ENCODE data around the gene CALN1. TPM values are rescaled to one million over a fixed set of nuclear protein-coding genes. Genes with fewer than 3 reads are reported as not detected.

Gene CALN1
- total RNA-seq, 6 experiments from 2014 or later = 0.06 to 0.98 (median 0.34) TPM

DNA sequence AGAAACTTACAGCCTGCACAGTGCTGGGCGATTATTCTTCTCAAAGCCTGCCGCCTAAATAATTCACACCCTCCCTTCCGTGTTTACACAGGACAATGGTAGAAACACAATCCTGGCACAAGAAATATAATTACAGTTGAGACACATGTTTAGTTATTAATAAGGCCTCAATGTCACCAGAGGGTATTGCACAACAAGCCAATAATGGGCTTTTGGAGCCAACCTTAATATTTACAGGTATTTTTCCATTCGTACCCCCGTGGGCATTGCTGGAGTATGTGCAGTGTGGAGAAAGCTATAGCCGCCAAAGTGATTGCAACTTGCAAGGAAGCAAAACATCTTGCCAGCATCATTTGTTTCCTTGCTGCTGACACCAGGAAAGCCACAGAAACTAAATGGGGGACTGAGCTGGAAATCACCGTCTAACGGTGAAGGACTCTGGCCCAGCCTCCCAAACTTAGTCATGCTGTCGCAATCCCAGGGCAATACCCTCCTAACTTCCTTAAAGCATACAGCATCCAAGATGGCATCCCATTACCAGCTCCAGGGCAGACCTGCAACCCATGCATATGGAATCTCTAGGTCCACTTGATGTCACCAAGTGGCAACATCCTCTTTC is 8.6 kb downstream of the CALN1 start:
- Histone ChIP-seq H3K36me3 (no peaks in the 10 kb centered on the region), H3K27me3 (no peaks in the 10 kb centered on the region), H3K4me1 (no peaks in the 10 kb centered on the region), H3K27ac (no peak overlapping the region), H3K9me3 (no peaks in the 10 kb centered on the region), H3K4me3 (no peak overlapping the region)
- intact Hi-C loops (cut with DNase I) = no loop called here
- WGBS (ENCODE audit: insufficient coverage, low coverage, low lambda C conversion rate, missing lambda C conversion rate) = 57% methylated on average over 7 of the region's 9 CpGs
- ATAC-seq = no peak
- TF ChIP-seq, protein P1, sequence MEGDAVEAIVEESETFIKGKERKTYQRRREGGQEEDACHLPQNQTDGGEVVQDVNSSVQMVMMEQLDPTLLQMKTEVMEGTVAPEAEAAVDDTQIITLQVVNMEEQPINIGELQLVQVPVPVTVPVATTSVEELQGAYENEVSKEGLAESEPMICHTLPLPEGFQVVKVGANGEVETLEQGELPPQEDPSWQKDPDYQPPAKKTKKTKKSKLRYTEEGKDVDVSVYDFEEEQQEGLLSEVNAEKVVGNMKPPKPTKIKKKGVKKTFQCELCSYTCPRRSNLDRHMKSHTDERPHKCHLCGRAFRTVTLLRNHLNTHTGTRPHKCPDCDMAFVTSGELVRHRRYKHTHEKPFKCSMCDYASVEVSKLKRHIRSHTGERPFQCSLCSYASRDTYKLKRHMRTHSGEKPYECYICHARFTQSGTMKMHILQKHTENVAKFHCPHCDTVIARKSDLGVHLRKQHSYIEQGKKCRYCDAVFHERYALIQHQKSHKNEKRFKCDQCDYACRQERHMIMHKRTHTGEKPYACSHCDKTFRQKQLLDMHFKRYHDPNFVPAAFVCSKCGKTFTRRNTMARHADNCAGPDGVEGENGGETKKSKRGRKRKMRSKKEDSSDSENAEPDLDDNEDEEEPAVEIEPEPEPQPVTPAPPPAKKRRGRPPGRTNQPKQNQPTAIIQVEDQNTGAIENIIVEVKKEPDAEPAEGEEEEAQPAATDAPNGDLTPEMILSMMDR (IDR thresholded peaks at IDR 0.05) = no peak
- TF ChIP-seq POLR2A (IDR thresholded peaks at IDR 0.05) = no peak
- DNase-seq = no peak

DNA sequence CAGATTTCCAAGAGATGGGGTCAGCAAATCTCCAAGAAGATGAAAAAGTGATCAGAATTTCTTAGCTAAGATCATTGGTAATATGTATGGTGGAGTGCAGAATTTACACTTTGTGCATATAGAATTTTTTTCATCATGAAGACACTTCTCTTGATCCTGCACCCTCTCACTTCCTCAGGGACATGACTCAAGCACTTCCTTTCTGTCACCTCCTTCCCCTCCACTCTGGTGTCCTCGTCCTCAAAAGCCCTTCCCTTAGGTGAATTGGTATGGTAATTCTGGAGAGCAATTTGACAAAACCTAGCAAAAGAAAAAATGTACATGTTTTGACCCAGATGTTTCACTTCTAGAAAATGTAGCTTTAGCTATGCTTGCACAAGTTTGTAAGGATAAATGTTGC is 18.1 kb downstream of the CALN1 start:
- no peak for DNase-seq
- no peaks in the 10 kb centered on the region for H3K4me1 ChIP-seq
- WGBS (ENCODE audit: insufficient coverage, low coverage, low lambda C conversion rate, missing lambda C conversion rate) = 6% methylated on average over 1 of the region's 1 CpG
- no peaks in the 10 kb centered on the region for H3K27me3 ChIP-seq
- H3K9me3 ChIP-seq = no peaks in the 10 kb centered on the region
- no peaks in the 10 kb centered on the region for H3K36me3 ChIP-seq
- intact Hi-C loops (cut with DNase I) = no loop called here
- H3K4me3 ChIP-seq = no peak overlapping the region
- ATAC-seq = no peak
- H3K27ac ChIP-seq = no peak overlapping the region
- no peak for TF ChIP-seq POLR2A (IDR thresholded peaks at IDR 0.05)
- TF ChIP-seq, protein P1 (IDR thresholded peaks at IDR 0.05) = no peak

DNA sequence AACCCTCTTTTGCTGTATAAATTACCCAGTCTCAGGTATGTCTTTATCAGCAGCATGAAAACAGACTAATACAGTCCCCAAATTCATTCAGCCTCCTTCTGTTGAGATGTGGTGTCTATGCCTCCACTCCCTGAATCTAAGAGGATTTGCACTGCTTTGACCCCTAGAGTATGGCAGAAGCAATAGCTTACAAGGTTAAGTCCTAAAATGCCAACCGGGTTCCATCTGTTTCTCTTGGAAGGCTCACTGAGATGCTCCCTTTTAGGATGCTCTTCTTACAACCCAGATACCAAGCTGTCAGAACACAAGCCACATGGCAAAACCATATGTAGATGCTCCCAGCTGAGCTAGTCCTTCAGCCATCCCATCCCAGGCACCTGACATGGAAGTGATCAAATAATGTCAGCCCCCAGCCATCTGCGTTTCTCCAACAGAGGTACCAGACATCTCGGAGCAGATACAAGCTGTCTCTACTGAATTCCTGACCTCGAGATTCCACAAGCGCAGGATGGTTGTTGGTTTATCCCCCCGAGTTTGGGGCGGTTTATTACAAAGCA is 20.2 kb downstream of the CALN1 start:
- DNase-seq (no peak), ATAC-seq (no peak)
- no peaks in the 10 kb centered on the region for H3K9me3 ChIP-seq
- H3K4me3 ChIP-seq = no peak overlapping the region
- intact Hi-C loops (cut with DNase I) = no loop called here
- no peak for TF ChIP-seq POLR2A (IDR thresholded peaks at IDR 0.05)
- TF ChIP-seq, protein P1 (IDR thresholded peaks at IDR 0.05) = no peak
- H3K27me3 ChIP-seq = no peaks in the 10 kb centered on the region
- no peak overlapping the region for H3K27ac ChIP-seq
- H3K4me1 ChIP-seq = no peaks in the 10 kb centered on the region
- H3K36me3 ChIP-seq = no peaks in the 10 kb centered on the region
- 73% methylated on average over 7 of the region's 7 CpGs for WGBS (ENCODE audit: insufficient coverage, low coverage, low lambda C conversion rate, missing lambda C conversion rate)

DNA sequence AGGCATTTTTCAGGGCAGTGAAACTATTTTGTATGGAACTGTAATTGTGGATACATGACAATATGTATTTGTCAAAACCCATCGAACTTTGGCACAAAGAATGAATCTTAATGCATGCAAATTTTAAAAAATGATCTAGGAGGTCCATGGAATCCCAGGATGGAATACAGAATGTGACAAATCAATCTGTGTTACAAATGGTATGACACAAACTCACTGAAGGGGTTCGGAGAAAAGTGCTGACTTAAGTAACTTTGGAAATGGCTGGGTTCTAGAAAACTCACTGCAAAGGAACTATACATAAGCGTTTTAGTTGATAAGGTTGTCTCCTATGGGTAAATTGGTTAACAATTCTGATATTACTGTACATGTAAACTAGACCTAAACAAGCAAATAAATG is 26.0 kb downstream of the CALN1 start:
- H3K4me3 ChIP-seq = no peak overlapping the region
- intact Hi-C loops (cut with DNase I) = no loop called here
- no peaks in the 10 kb centered on the region for H3K36me3 ChIP-seq
- H3K4me1 ChIP-seq = no peaks in the 10 kb centered on the region
- DNase-seq = no peak
- TF ChIP-seq POLR2A (IDR thresholded peaks at IDR 0.05) = no peak
- TF ChIP-seq, protein P1 (IDR thresholded peaks at IDR 0.05) = no peak
- 58% methylated on average over 3 of the region's 3 CpGs for WGBS (ENCODE audit: insufficient coverage, low coverage, low lambda C conversion rate, missing lambda C conversion rate)
- H3K9me3 ChIP-seq = no peaks in the 10 kb centered on the region
- H3K27ac ChIP-seq = no peak overlapping the region
- no peaks in the 10 kb centered on the region for H3K27me3 ChIP-seq
- no peak for ATAC-seq
